Esophagus muscularis mucosa (tissue), 4 donors: ENCODE results near the gene RGS12. TPM values are rescaled to one million over a fixed set of nuclear protein-coding genes. Genes with fewer than 3 reads are reported as not detected.
A peak's percentile ranks its signal among the peaks of the same experiment; 100 is the strongest.

Experiments
- DNase-seq: peaks from one replicate; pipeline ENCODE4 v3.0.0-alpha.2; 2017; ENCODE audit errors: extremely low spot score
- H3K27ac ChIP-seq, 4 donors: fragments of 200-600 bp; sonication (generic); replicated peaks in 1 of 4; 1 replicate in 3 of 4; 2 replicates in 1 of 4; pipeline ENCODE4 v1.5.1; 2016 to 2019; ENCODE audit warnings: mild to moderate bottlenecking in 1 of 4
- H3K27me3 ChIP-seq, 4 donors: fragments of 200-600 bp; sonication (generic); one replicate each; pipeline versions ENCODE4 v1.5.1 to v1.6.0; 2016 to 2019
- H3K36me3 ChIP-seq, 4 donors: fragments of 200-600 bp; sonication (generic); one replicate each; pipeline ENCODE4 v1.5.1; 2016 to 2019
- H3K4me1 ChIP-seq, 4 donors: fragments of 200-600 bp; sonication (generic); one replicate each; pipeline ENCODE4 v1.5.1; 2016 to 2019
- H3K4me3 ChIP-seq, 4 donors: fragments of 200-600 bp; sonication (generic); 1 replicate in 2 of 4; 2 replicates in 2 of 4; pipeline ENCODE4 v1.5.1; 2016 to 2019; ENCODE audit warnings: mild to moderate bottlenecking in 4 of 4, moderate library complexity in 1 of 4
- H3K9me3 ChIP-seq, 4 donors: fragments of 200-600 bp; sonication (generic); 1 replicate in 3 of 4; 2 replicates in 1 of 4; pipeline ENCODE4 v1.5.1; 2016 to 2019
- EP300 ChIP-seq: sonication (generic); formaldehyde crosslinking; IDR thresholded peaks from one replicate; pipeline ENCODE4 v1.6.1; 2017; ENCODE audit warnings: antibody characterized with exemption
- POLR2A ChIP-seq: fragments of 450-650 bp; IDR thresholded peaks from one replicate; pipeline ENCODE4 v1.6.1; 2017; ENCODE audit warnings: antibody characterized with exemption, moderate library complexity, mild to moderate bottlenecking, low read depth
- POLR2AphosphoS5 ChIP-seq, 2 donors: sonication (generic); formaldehyde crosslinking; IDR thresholded peaks; one replicate each; pipeline ENCODE4 v1.6.1; 2017; ENCODE audit warnings: antibody characterized with exemption in 2 of 2
- WGBS: methylation state at CpG from one replicate; pipeline ENCODE4 v1.1.5; 2018; 5-methylcytosine and 5-hydroxymethylcytosine counted together
- intact Hi-C: fragments of 100-400 bp; cut with DNase I; formaldehyde crosslinking; loops from one replicate; pipeline ENCODE4 v1.15.1; 2023
- total RNA-seq, 4 donors: library from RNA; depleted of rRNA; stranded (reverse); fragments of >200 nt; gene quantifications; one replicate each; pipeline versions ENCODE4 v1.1.0 to v1.2.1, GENCODE V29; 2016
- TF ChIP-seq, protein P1 (sequence below), 3 experiments: fragments of 200-600 bp in 2 of 3; fragments of 450-650 bp in 1 of 3; sonication (generic) in 2 of 3; IDR thresholded peaks; one replicate each; pipeline ENCODE4 v1.5.1; 2017 to 2019; ENCODE audit warnings: antibody characterized with exemption in 3 of 3, mild to moderate bottlenecking in 2 of 3, moderate library complexity in 1 of 3

RGS12 gene
- total RNA-seq, 4 donors from 2014 or later, result 16.2 to 23.0 (median 19.2) TPM

DNA sequence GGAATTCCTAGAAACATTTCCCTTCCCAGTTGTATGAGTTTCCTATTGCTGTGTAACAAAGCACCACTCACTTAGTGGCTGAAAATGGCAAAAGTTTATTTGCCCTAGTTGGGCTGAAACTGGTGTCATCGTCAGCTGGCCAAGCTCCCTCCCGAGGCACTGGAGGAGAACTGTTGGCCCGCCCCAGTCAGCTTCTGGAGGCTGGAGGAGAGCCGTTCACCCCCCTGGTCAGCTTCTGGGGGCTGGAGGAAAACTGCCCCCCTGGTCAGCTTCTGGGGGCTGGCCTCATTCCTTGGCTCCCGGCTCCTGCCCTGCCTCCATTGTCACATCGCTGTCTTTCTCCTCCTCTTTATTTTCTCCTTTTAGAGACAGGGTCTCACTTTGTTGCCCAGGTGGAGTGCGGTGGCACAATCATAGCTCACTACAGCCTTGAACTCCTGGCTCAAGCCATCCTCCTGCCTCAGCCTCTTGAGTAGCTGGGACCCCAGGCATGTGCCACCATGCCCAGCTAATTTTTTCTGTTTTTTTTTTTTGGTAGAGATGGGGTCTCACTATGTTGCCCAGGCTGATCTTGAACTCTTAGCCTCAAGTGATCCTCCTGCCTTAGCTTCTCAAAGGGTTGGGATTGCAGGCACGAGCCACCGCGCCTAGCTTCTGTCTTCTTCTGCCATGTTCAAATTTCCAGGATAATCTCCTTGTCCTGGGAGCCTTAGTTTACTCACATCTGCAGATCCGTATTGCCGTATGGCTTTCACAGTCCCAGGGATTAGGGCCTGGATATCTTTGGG lies 3.2 kb downstream of the RGS12 start:
- H3K4me3 ChIP-seq, result no peak overlapping the region
- intact Hi-C loops, result no loop called here
- peaks cover 0 to 8% (median 5%) of the 10 kb centered on the region in 4 donors for H3K9me3 ChIP-seq
- H3K36me3 ChIP-seq, result no peaks in the 10 kb centered on the region
- no peak overlapping the region for H3K27ac ChIP-seq
- H3K27me3 ChIP-seq, result no peaks in the 10 kb centered on the region
- peaks cover 30 to 48% (median 43%) of the 10 kb centered on the region in 4 donors for H3K4me1 ChIP-seq
- TF ChIP-seq, protein P1, sequence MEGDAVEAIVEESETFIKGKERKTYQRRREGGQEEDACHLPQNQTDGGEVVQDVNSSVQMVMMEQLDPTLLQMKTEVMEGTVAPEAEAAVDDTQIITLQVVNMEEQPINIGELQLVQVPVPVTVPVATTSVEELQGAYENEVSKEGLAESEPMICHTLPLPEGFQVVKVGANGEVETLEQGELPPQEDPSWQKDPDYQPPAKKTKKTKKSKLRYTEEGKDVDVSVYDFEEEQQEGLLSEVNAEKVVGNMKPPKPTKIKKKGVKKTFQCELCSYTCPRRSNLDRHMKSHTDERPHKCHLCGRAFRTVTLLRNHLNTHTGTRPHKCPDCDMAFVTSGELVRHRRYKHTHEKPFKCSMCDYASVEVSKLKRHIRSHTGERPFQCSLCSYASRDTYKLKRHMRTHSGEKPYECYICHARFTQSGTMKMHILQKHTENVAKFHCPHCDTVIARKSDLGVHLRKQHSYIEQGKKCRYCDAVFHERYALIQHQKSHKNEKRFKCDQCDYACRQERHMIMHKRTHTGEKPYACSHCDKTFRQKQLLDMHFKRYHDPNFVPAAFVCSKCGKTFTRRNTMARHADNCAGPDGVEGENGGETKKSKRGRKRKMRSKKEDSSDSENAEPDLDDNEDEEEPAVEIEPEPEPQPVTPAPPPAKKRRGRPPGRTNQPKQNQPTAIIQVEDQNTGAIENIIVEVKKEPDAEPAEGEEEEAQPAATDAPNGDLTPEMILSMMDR (IDR thresholded peaks at IDR 0.05), result no peak
- TF ChIP-seq POLR2A, result no peak
- WGBS, result 93% methylated on average over 12 of the region's 12 CpGs
- DNase-seq, result no peak

GRCh38 chr4:3296651-3297050 lies 3.8 kb downstream of the RGS12 start:
- Histone ChIP-seq H3K27me3 (no peaks in the 10 kb centered on the region), H3K4me1 (peaks cover 24 to 46% (median 42%) of the 10 kb centered on the region in 4 donors), H3K27ac (no peak overlapping the region), H3K9me3 (peaks cover 0 to 8% (median 5%) of the 10 kb centered on the region in 4 donors), H3K4me3 (no peak overlapping the region), H3K36me3 (no peaks in the 10 kb centered on the region)
- DNase-seq, result no peak
- intact Hi-C loops, result no loop called here
- WGBS, result 96% methylated on average over 7 of the region's 8 CpGs
- TF ChIP-seq, protein P1 (IDR thresholded peaks at IDR 0.05), result no peak
- TF ChIP-seq POLR2AphosphoS5 (IDR thresholded peaks at IDR 0.05) (no peak), POLR2A (no peak), EP300 (no peak)

DNA sequence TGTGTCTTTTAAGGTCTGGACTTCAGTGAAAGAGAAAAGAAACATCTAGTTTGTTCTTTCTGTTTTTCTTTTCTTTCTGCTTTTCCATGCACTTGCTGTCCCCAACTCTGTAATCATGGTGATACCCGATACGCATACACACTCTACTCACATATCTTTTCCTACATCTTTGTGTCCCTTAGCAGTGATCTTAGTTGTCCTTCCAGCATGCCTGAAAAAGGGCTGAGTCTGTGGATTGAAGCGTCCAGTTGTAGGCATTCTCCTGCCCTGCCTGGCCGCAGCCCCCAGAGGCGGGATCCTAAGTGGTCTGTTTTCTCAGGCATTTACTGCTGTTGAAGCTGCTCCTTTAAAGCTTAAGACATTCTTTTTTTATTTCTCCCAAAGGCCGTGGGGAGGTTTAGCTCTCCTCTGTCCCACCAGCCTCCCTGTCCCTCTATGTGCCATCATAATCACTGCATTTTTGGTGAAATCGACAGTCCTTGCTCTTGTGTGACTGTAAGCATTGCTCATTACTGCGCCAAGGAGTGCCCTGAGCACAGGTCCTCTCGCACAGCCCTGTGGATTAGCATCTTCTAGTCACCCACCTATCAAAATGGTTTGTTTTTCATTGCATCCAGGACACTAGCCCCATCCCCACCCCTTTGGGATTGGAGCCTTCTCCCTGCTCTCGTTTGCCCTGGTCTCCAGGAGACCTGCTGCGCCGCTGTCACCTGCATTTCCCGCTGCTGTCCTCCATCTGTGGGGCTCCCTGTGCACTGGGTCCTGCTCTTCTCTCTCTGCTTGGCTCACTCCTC lies 4.4 kb downstream of the RGS12 start:
- intact Hi-C loops, result no loop called here
- no peak overlapping the region for H3K4me3 ChIP-seq
- WGBS, result 93% methylated on average over 13 of the region's 13 CpGs
- peaks cover 21 to 48% (median 44%) of the 10 kb centered on the region in 4 donors for H3K4me1 ChIP-seq
- H3K36me3 ChIP-seq, result no peaks in the 10 kb centered on the region
- no peaks in the 10 kb centered on the region for H3K27me3 ChIP-seq
- no peak overlapping the region for H3K27ac ChIP-seq
- no peak for DNase-seq
- TF ChIP-seq EP300 (no peak), POLR2A (no peak), POLR2AphosphoS5 (IDR thresholded peaks at IDR 0.05) (no peak)
- TF ChIP-seq, protein P1 (IDR thresholded peaks at IDR 0.05), result no peak
- peaks cover 0 to 8% (median 5%) of the 10 kb centered on the region in 4 donors for H3K9me3 ChIP-seq

DNA sequence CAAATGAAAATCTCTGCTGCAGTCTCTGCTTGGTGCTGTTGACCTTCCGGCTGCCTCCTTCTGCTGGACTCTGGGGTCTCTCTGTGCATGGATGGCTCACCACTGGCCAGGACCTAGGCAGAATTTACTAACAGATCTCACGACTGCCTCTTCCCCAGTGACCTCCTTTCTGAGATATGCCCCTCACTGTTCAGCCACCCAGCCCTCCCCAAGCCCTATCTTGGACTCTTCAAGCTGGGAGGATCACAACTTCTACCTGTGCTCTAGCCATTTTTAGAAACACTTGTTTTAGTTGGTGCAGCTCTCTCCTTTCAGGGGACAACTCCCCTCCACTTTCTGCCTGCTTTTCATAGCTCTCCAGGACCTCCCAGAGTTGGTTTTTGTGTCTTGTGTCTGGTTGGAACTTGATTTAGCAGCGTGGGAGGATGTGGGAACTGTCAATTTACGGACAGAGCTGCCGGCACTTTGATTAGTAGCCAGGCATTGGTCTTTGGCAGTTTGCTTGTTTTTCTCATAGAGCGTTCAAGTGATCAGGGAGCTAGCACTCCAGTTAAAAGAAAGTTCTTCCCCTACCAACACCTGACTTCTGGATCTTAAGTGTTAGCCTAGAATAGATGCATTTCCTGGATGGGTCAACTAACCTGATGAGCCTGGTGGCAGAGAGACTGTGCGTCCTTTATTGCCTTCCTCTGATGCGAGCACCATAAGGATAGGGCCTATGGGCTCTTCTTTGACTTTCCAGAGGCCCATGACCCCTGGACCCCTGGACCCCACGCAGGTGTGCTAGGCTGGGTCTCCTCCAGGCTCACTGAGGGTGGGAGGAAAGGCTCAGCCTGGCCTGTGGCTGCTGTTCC lies 6.5 kb downstream of the RGS12 start:
- intact Hi-C loops, result no loop called here
- 60% methylated on average over 9 of the region's 9 CpGs for WGBS
- no peak overlapping the region for H3K4me3 ChIP-seq
- no peaks in the 10 kb centered on the region for H3K36me3 ChIP-seq
- DNase-seq, result no peak
- H3K27me3 ChIP-seq, result no peaks in the 10 kb centered on the region
- TF ChIP-seq EP300, result no peak
- TF ChIP-seq POLR2AphosphoS5 (IDR thresholded peaks at IDR 0.05), result no peak
- TF ChIP-seq, protein P1 (IDR thresholded peaks at IDR 0.05), result no peak
- TF ChIP-seq POLR2A, result no peak
- H3K4me1 ChIP-seq, result peaks cover 14 to 55% (median 43%) of the 10 kb centered on the region in 4 donors
- peak overlapping the region in 1 of 4 donors; percentile 15 for H3K27ac ChIP-seq
- peaks cover 0 to 8% (median 5%) of the 10 kb centered on the region in 4 donors for H3K9me3 ChIP-seq
